Heart left ventricle (tissue), 13 donors: ENCODE measurements around the gene CDH6.

Experiments used
- POLR2A ChIP-seq, 2 donors: fragments of 450-650 bp; IDR thresholded peaks; one replicate each; pipeline ENCODE4 v1.6.1; 2017; ENCODE audit warnings: antibody characterized with exemption in 2 of 2, mild to moderate bottlenecking in 2 of 2, moderate library complexity in 2 of 2
- TF ChIP-seq, protein P1 (sequence below), 12 donors: fragments of 200-600 bp; sonication (generic) in 4 of 12; IDR thresholded peaks; one replicate each; pipeline versions ENCODE4 v1.5.0 to v1.8.0; 2018 to 2022; ENCODE audit warnings: antibody characterized with exemption in 12 of 12, mild to moderate bottlenecking in 5 of 12
- donor health status: ischemic (EF 13 %, LVEDD 7.1; RV severe dilation, severe dysfunction).
- donor health status: DM: no; HTN: yes; CAD: no.
- donor health status: DM: no; HTN: no; CAD: no.
- donor health status: ischemic (EF 25% LVEDD 6.9; RV normal size, moderate dysfunction).
- donor health status: ischemic (EF 25% LVEDD 5.7; RV mildly dilated, moderate dysfunction).
- donor health status: ischemic (EF 35%, LVEDD 5.7; RV mildly dilated, moderate dysfunction).
- donor health status: nonischemic (EF 11% LVEDD 7.7; RV severe dilation, severe dysfunction).
- donor health status: DM: yes; HTN: yes; CAD: no.
- donor health status: PGD.
- donor health status: ischemic (EF 29% LVEDD 5.4; RV normal size, mild dysfunction).
- donor health status: nonischemic (EF 23%, LVEDD 6.1; RV moderate dilation, normal function).

GRCh38 chr5:31273161-31273560 is 79.7 kb downstream of the CDH6 start:
- TF ChIP-seq, protein P1, sequence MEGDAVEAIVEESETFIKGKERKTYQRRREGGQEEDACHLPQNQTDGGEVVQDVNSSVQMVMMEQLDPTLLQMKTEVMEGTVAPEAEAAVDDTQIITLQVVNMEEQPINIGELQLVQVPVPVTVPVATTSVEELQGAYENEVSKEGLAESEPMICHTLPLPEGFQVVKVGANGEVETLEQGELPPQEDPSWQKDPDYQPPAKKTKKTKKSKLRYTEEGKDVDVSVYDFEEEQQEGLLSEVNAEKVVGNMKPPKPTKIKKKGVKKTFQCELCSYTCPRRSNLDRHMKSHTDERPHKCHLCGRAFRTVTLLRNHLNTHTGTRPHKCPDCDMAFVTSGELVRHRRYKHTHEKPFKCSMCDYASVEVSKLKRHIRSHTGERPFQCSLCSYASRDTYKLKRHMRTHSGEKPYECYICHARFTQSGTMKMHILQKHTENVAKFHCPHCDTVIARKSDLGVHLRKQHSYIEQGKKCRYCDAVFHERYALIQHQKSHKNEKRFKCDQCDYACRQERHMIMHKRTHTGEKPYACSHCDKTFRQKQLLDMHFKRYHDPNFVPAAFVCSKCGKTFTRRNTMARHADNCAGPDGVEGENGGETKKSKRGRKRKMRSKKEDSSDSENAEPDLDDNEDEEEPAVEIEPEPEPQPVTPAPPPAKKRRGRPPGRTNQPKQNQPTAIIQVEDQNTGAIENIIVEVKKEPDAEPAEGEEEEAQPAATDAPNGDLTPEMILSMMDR (IDR thresholded peaks at IDR 0.05), result no peak
- TF ChIP-seq POLR2A (IDR thresholded peaks at IDR 0.05), result no peak
